GM18502 (cell line): ENCODE measurements around the gene TRAF3IP3.

Source experiments
- ATAC-seq: cut with Tn5 transposase; IDR thresholded peaks from one replicate; pipeline ENCODE4 v1.9.1; 2021; ENCODE audit warnings: mild to moderate bottlenecking; ENCODE audit not compliant: unreplicated experiment, poor library complexity

Gene TRAF3IP3

GRCh38 chr1:209736490-209737117 is 19.2 kb upstream of the TRAF3IP3 start:
- no peak for ATAC-seq

- ATAC-seq, result no peak
These were observed 18.7 kb upstream of the TRAF3IP3 start for GRCh38 chr1:209737118-209737505.

GRCh38 chr1:209738270-209738669 is 17.6 kb upstream of the TRAF3IP3 start:
- no peak for ATAC-seq

GRCh38 chr1:209741193-209741592 is 14.7 kb upstream of the TRAF3IP3 start:
- no peak for ATAC-seq

GRCh38 chr1:209741889-209742288 is 14.0 kb upstream of the TRAF3IP3 start:
- no peak for ATAC-seq

GRCh38 chr1:209742409-209743144 is 13.3 kb upstream of the TRAF3IP3 start:
- ATAC-seq, result no peak

GRCh38 chr1:209743145-209743482 is 12.7 kb upstream of the TRAF3IP3 start:
- no peak for ATAC-seq

- no peak for ATAC-seq
These were observed 9.2 kb upstream of the TRAF3IP3 start for GRCh38 chr1:209746451-209747165.

GRCh38 chr1:209747580-209748262 is 8.1 kb upstream of the TRAF3IP3 start:
- ATAC-seq, result peak; percentile 74

GRCh38 chr1:209748620-209749019 is 7.2 kb upstream of the TRAF3IP3 start:
- ATAC-seq, result no peak

- no peak for ATAC-seq
These were observed 6.6 kb upstream of the TRAF3IP3 start for GRCh38 chr1:209749205-209749604.

- ATAC-seq, result no peak
These were observed 6.1 kb upstream of the TRAF3IP3 start for GRCh38 chr1:209749670-209750323.

GRCh38 chr1:209751627-209752231 is 4.1 kb upstream of the TRAF3IP3 start:
- ATAC-seq, result peak; percentile 53

- no peak for ATAC-seq
These were observed 3.0 kb upstream of the TRAF3IP3 start for GRCh38 chr1:209752890-209753289.

GRCh38 chr1:209755256-209755655 is 597 bp upstream of the TRAF3IP3 start:
- no peak for ATAC-seq

- ATAC-seq, result peak; percentile 46
These were observed 977 bp downstream of the TRAF3IP3 start for GRCh38 chr1:209756615-209757445.

GRCh38 chr1:209758400-209758799 is 2.5 kb downstream of the TRAF3IP3 start:
- ATAC-seq, result no peak

- no peak for ATAC-seq
These were observed 4.0 kb downstream of the TRAF3IP3 start for GRCh38 chr1:209759829-209760359.
